ENCODE results near the gene AMH.

DNA sequence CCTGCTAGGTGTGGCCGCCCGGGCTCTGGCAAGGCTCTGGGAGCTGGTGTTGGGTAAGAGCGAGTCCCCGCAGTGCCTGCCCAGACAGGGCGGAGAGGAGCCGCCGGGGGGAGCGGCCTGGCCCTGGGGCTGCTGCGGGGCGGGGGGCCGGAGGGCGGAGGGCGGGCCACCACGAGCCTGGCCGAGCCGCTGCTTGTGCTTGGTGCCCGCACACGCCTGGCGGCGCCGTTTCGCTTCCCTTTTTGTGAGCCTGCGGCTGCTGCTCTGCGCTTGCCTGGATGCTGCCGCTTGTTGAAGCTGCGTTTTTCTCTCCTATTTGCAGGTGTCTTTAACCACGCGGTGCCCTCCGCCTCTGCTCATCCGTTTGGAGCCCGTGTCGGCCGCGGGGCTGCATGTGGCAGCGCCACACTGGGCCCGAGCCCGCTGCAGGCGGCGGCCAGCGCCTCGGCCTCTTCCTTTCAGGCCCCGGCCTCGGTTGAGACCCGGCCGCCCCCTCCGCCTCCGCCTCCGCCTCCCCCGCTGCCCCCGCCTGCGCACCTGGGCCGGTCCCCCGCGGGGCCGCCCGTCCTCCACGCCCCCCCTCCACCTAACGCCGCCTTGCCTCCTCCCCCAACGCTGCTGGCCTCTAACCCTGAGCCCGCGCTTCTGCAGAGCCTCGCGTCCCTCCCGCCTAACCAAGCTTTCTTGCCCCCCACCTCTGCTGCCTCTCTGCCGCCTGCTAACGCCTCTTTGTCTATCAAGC lies 21.5 kb upstream of the AMH start:
- TF ChIP-seq, protein P1, sequence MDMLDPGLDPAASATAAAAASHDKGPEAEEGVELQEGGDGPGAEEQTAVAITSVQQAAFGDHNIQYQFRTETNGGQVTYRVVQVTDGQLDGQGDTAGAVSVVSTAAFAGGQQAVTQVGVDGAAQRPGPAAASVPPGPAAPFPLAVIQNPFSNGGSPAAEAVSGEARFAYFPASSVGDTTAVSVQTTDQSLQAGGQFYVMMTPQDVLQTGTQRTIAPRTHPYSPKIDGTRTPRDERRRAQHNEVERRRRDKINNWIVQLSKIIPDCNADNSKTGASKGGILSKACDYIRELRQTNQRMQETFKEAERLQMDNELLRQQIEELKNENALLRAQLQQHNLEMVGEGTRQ (CRISPR knock-in tag; IDR thresholded peaks at IDR 0.05), result no peak
- TF ChIP-seq, protein P2, sequence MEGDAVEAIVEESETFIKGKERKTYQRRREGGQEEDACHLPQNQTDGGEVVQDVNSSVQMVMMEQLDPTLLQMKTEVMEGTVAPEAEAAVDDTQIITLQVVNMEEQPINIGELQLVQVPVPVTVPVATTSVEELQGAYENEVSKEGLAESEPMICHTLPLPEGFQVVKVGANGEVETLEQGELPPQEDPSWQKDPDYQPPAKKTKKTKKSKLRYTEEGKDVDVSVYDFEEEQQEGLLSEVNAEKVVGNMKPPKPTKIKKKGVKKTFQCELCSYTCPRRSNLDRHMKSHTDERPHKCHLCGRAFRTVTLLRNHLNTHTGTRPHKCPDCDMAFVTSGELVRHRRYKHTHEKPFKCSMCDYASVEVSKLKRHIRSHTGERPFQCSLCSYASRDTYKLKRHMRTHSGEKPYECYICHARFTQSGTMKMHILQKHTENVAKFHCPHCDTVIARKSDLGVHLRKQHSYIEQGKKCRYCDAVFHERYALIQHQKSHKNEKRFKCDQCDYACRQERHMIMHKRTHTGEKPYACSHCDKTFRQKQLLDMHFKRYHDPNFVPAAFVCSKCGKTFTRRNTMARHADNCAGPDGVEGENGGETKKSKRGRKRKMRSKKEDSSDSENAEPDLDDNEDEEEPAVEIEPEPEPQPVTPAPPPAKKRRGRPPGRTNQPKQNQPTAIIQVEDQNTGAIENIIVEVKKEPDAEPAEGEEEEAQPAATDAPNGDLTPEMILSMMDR (IDR thresholded peaks at IDR 0.05), result no peak
- TF ChIP-seq AFF4 (CRISPR knock-in tag; IDR thresholded peaks at IDR 0.05; ENCODE audit: borderline replicate concordance), result no peak
- TF ChIP-seq TP53 (CRISPR knock-in tag; IDR thresholded peaks at IDR 0.05), result no peak
- no peak for TF ChIP-seq ZNF416 (CRISPR knock-in tag; IDR thresholded peaks at IDR 0.05)
- TF ChIP-seq FOXP1 (CRISPR knock-in tag; IDR thresholded peaks at IDR 0.05; ENCODE audit: borderline replicate concordance), result no peak
- no peak for TF ChIP-seq PREB (CRISPR knock-in tag; IDR thresholded peaks at IDR 0.05; ENCODE audit: borderline replicate concordance)

Data from WTC11 (cell line).